T-helper 9 cell (primary cell): ENCODE results near the gene STEAP3.
A peak's percentile ranks its signal among the peaks of the same experiment; 100 is the strongest.

ENCODE experiments used
- DNase-seq: peaks from one replicate; pipeline ENCODE4 v3.0.0-alpha.2; 2020
- total RNA-seq, 2 donors: gene quantifications; one replicate each; lab custom pipeline; 2026; lab: John Stamatoyannopoulos, UW

The STEAP3 gene, protein sequence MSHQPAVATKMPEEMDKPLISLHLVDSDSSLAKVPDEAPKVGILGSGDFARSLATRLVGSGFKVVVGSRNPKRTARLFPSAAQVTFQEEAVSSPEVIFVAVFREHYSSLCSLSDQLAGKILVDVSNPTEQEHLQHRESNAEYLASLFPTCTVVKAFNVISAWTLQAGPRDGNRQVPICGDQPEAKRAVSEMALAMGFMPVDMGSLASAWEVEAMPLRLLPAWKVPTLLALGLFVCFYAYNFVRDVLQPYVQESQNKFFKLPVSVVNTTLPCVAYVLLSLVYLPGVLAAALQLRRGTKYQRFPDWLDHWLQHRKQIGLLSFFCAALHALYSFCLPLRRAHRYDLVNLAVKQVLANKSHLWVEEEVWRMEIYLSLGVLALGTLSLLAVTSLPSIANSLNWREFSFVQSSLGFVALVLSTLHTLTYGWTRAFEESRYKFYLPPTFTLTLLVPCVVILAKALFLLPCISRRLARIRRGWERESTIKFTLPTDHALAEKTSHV
- total RNA-seq = 0 reads per million in 2 donors

DNA sequence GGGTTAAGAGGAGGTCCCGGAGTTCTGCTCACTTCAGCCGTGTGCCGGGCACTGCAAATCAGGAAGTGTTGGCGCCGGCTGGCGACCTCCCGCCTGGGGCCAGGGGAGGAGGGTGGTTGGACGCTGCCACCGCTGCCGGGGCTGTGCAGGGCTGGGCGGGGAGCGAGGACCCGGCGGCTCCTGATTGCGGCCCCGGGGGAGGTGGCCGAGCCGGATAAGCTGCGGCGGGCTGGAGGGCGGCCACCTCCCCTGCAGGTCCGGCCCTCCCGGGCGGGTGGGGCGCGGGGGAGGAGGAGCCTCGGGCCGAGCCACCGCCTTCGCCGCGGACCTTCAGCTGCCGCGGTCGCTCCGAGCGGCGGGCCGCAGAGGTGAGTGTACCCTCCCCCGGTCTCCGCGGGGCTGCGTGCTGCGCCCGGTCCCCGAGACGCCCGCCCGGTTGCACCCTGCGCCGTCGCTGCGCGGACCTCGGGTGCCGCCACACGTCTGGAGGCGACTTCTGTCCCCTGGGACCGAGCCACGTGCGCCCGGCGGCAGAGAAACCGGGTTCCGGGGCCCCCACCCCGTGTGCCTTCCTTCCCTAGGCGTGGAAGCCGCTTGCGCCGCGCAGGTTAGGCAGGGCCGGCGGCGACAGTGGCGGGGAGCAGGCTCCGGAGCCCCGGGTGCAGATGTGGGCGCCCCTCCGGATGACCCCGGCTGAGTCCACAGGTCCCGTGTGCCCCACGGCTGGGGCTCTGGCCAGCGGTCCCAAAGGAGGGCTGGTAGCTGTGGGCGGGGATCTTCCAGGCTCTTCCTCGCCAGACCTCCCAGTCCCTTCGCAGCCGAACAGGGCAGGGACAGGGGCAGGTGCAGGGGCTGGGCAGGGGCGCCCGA, at the start of gene STEAP3:
STEAP3 (plus strand) TSS at position 314 of the 870 bp plus-strand sequence. CDS start 7,179 bp downstream, outside the sequence.
- DNase-seq = no peak

DNA sequence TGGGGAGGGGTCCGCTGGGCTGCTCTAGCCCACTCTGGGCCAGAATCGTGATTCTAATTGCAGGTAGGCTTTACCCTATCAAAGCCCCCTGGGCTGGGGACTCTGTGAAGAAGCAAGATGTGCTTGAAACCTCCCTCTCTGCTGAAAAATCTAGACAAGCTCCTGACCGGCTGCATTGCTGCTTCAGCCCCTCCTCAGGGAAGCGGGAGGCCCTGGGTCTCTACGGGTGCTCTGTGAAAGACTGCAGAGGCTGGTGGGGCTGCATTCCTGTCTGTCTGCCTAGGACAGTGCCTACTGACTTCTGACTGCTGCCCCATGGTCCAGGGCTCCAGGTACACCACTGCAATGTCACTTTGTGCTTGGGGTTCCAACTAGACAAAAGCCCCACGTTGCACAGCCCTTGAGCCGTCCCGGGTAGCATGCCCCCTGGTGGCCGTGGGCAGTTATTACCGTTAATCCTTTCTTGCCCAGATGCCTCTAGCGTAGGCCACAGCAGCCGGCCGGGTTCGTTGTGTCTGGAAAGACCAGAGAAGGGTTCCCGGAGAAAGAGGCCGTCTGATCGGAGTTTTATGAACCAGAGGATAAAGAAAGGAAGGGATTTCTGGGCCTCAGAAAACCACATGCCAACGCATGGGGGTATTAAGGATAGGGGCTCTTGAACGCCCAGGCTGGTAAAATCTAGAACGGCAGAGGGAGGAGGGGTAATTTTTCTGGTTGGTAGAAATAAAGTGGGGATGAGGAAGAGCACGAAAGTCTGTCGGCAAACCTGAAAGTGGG, 49.2 kb upstream of the STEAP3 start:
- DNase-seq = peak; percentile 38

DNA sequence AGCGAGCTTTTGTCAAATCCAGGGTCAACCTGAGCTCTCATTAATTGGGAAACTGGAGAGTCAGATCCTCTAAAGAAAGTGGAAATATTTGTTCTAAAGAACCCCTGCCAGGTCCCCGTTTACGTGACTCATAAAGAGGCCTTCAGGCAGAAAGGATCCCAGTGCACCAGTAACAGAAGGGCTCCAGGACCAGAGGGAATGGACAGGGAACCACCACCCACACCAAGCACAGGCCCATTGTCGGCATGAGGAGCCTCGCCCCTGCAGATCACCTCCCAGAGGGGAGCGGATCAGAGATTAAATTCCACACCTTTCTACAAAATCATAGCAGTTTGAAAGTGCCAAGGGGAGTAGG, 48.7 kb upstream of the STEAP3 start:
- DNase-seq = no peak

DNA sequence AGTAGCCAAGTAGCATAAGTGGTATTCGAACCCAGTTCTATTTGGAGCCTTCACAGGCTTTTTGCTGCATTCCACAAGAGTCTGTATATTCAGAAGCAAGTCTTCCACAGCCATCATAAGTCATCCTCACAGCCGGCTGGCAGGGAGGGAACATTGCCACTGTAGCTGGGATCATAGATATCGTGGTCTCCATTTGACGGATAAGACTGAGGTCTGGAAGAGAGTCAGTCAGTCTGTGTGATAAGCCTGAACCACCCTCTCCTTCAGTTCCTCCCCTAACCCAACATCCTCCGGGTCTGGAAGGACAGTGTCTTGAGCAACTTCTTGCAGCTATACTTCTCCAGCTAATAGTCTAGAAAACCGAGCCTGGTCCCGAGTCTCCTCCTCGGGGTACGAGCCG, 48.1 kb upstream of the STEAP3 start:
- DNase-seq = no peak

DNA sequence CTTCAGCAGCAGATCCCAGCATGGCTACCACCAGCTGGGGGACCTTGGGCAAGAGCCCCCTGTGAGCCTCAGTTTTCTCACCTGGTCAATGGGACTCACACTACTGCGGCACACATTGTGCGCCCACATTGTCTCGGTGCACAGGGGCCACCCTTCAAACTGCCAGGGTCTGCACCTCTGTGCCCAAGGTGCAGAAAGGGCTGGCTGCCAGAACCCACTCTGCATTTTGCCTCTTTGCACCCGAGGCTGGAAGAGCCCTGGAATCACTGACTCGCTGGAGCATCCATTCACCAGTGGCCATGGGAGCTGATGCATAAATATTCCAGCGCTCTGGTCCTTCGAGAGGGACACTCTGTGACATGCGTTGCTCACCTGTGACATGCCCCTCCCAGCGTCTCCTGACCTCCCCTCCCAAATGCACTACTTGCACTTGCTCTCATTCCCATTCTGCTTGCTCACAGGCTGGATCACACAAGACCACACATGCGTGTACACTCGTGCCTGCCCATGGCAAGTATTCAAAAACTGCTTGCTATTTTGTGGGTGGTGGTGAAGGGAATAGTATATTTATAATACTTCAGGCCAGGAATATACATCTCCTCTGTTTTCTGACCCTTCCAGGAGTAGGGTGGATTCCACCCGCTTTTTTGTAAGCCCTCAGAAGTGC, 46.3 kb upstream of the STEAP3 start:
- DNase-seq = no peak

DNA sequence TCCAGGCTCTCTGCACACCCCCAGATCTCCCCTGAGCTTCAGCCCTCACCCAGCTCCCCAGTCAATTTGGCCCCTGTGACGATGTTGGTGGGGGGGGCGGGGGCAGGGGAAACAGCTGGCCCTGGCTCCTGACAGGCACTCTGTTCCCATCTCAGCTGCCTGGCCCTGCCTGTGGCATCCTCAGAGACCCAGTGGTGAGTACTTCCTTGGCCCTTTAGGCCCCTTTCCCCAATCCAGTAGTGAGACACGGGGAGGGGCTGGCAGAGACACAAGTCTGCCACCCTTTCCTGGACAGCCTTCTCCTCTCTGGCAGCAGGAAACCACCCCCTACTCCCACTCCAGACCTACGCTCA, 45.8 kb upstream of the STEAP3 start:
- DNase-seq = no peak

DNA sequence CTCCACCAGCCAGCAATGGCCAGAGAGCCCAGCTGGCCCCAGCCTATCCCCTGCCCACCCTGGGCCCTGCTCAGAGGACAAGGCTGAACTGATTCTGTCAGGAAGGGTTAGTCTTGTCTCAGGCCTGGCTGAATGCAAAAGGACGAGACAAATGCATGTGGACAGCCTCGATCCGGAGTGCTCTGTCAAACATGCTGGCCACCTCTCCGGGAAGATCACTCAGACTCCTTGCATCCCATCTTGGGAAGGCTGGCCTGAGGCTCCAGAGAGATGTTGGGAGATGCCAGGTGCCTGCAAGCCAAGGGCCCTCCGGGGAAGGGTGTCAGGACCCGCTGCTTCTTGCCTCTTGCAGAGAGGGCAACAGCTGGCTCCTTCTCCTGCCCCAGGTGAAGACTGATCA, 44.9 kb upstream of the STEAP3 start:
- DNase-seq = no peak

DNA sequence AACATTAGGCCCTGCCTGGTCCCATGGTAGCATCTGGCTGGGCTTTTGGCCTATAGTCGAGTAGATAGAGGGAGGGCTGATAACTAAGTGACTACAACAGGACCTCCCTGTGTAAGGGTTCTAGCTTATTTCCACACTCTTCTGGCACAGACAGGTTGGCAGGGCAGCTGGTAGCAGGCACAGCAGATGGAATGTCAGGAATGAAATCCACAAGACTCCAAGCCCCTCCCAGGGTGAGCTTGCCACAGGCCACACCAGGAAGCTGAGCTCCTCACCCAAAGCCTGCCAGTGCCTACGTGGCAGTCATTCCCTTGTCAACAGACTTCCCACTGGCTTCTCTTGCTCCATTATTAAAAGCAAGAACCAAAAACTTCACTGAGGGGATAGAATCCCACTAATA, 44.4 kb upstream of the STEAP3 start:
- no peak for DNase-seq

DNA sequence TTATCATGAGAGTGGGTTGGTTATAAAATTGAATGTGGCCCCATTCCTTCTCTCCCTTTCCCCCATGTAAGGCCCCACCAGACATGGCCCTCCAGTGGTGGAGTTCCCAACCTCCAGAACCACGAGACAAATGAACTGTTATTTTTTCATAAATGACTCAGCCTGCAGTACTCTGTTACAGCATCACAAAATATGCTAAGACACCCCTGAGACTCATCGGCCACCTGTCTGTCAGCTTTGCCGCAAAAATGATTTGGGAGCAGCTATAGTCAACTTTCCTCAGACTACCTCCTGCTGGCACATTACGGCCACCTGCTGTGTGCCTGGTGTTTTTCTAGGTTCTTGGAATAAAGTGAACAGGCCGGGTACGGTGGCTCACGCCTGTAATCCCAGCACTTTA, 43.6 kb upstream of the STEAP3 start:
- no peak for DNase-seq

DNA sequence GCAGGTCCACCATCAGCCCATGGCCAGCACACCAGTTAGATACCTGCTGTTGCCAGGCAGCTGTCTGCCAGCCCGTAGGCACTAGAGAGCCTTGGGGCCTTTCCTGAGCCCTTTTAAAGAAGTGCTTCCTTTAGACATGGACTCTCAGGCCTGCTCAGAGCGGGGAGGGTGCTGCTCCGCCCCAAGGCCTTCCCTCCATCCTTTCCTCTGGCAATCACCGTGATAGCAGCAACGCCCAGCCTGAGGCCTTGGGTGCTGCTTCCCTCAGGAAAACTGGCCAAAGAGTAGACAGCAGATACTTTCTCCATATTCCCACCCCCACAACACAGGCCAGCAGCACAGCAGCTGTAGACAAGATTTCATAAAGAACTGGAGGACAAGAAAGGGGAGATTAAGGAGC, 42.7 kb upstream of the STEAP3 start:
- no peak for DNase-seq

DNA sequence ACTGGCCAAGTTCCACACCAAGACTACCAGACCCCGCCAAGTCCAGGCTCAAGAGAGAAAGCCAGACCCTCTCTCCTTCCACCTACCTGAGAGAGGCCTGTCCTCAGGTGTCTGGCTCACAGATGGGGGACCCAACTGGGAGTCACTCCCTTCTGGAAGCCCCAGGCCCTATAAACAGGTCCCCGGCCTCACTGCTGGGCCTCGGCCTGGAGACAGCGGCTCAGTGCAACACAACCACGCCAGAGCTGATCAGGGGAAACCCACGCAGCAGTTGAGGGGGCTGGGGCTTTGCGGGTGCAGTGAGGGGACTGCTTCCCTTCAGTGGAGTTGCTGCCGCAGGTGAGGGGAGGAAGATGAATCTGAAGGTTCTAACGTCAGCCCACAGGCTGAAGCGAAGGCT, 42.2 kb upstream of the STEAP3 start:
- DNase-seq = no peak

DNA sequence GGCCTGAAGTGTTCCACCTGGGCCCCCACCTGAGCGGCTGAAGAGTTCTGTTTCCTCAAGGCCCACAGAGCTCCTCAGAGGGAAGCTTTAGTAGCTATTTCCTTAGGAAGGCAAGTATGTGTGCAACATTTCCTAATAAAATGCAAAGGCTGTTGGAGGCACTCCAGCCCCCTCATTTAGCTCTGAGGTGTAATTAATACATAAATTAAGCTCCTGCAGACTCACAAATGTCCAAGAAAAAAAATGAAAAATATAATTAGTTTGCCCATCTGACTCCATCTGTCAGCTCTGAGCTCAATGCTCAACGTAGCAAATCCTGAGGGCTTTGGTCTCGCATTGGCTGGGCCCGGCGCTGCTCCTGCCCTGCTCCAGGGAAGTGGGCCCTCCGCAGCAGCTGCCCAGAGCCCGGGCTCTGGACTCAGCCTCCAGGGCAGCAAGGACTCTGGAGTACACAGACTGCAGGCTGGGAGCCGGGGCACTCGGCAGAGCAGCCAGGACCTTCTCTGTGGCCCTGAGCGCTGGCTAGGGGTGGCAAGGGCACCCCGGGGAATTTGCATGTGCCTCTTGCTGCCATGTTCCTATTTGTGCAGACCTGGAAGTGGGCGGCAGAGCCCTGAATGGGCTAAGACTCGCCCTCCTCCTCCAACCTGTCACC, 41.7 kb upstream of the STEAP3 start:
- no peak for DNase-seq

DNA sequence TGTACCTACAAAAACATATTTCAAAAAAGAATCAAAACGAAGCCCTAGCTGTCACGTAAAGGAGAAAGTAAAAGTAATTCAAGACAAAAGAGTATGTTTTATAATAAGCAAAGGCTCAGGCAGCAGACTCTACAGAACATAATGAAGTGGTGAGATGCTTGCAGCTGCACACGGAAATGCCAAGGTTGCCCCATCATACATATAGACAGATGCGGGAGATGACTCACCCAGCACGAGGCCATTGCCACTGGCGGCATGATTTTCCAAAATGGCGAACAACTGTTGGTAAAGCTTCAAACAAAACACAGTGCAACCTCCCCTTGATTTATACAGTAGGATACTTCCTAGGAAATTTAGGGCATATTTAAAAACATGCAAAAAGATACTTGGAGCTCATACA, 39.1 kb upstream of the STEAP3 start:
- no peak for DNase-seq

DNA sequence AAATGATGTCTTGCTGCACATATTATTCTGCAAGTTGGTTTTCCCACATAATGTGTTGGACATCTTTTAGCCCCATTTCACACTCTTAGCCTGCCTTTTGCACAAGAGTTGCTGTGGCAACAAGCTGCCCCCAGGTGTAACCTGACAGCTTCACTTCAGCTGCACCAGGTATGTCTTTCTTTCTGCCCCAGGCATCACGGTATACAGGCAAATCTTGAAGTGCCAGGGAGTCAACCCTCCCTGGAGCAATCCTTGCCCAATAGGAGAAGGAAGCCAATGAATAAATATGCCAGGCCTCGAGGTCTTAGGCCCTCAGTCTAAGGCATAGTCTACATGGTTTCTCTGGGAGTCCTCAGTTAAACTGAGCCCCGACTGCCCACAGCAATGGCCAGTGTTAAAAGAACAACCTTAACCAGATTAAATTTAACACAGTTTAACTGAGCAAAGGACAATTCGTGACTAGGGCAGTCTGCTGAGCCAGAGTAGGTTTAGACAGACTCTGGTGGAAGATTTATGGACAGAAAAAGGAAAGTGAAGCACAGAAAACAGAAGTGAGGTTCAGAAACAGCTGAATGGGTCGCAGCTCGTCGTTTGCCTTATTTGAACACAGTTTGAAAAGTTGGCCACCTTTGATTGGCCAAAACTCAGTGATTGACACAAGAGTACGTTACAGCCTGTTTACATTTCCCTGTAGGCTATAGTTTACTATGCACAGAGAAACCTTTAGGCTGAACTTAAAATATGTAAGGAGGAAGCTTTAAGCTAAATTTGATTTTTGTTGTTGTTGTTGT, 33.1 kb upstream of the STEAP3 start:
- DNase-seq = no peak

DNA sequence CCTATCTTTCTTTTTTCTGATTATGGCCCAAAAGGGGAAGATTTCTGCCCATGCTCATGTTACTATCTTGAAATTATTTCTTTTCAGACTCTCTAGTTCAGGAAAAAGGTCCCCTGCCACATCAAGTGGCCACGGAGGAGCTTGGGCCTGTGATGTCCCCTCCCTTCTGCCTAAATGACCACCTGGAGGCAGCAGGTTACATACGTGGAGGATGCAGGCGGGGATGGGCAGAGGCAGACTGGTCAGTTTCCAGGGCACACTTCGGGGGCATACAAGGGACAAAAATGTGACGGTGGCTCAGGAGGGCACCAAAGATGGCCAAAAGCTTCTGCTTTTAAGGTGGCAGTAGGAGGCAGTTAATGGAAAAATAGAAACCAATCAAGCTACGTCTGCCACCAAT, 30.7 kb upstream of the STEAP3 start:
- DNase-seq = no peak

DNA sequence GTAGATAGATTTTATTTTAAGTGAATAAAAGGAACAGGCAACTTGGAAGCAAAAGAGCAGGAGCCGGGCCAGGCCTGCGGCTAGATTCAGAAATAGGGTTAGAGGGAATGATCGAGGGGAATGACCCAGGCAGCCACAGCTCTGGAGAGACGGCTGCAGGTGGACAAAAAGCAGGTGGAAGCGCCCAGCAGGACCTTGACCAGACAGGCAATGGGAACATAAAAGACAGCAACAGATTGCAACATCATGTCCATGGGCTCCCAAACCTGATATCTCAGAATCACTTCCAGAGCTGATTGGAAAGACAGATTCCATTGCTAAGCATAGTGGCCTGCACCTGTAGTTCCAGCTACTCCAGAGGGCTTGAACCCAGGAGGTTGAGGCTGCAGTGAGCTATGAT, 28.6 kb upstream of the STEAP3 start:
- DNase-seq = no peak

DNA sequence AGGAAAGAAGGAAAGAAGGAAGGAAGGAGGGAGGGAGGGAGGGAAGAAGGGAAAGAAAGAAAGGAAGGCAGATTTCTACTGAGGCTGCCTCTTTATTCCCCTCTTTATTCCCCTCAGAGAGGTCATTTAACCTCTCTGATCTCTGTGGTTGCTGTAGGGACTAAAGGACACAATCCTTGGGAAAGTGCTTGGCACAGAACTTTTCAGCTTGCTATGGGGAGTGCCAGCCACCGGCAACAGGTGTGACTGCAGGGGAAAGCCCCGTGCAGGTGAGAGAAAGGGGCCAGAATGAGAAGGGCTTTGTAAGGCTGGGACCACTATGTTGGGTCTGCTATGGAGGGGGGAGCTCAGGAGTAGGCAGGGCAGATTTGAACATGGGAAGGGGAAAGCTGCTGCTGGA, 27.7 kb upstream of the STEAP3 start:
- no peak for DNase-seq

DNA sequence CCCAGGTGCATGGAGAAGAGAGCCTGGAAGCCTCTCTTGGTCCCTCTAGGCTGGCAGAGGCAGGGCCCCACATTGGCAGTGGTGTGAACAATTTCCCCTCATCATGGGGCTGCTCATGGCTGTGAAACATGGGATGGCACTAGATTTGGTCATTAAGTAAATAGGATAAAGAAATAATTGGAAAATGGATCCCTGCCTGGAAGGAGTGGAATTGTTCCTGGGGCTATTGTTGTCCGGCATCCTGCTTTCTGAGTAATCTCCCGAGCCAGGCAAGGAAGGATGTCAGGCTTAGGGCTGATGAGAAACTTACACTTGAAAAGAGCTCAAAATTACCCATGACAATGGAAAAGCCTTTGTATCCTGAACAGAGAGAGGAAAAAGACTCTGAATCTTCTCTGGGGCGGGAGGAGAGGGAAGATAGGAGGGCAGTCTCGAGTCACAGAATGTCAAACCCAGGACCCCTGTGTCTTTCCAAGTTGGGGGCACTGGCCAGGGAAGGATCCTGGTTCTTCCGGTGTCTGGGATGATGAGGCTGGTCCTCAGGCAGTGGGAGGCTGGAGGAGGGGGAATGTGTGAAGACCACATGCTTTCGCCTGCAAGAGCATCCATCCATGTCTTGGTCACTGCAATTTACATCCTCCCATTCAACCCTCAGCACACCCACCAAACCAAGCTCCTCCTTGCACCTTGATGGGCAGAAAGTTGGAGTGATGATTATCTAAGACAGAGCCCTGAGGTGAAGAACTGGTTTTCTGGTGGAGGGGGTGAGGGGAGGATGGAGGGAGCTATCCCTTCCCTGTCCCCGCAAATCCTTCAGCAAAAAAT, 27.1 kb upstream of the STEAP3 start:
- no peak for DNase-seq

DNA sequence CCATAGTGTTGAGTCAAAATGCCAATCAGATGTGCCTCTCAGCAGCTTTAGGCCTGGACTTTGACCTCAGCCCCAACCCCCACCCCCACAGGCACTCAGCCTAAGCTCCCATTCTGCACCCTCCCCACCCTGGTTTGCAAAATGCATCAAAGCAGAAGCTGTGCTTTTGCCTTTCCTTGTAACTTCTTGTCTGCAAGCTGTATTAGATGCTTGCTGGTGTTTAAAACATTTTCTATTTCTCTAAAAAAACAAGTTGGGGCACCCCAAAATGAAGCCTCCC, 26.6 kb upstream of the STEAP3 start:
- DNase-seq = no peak

DNA sequence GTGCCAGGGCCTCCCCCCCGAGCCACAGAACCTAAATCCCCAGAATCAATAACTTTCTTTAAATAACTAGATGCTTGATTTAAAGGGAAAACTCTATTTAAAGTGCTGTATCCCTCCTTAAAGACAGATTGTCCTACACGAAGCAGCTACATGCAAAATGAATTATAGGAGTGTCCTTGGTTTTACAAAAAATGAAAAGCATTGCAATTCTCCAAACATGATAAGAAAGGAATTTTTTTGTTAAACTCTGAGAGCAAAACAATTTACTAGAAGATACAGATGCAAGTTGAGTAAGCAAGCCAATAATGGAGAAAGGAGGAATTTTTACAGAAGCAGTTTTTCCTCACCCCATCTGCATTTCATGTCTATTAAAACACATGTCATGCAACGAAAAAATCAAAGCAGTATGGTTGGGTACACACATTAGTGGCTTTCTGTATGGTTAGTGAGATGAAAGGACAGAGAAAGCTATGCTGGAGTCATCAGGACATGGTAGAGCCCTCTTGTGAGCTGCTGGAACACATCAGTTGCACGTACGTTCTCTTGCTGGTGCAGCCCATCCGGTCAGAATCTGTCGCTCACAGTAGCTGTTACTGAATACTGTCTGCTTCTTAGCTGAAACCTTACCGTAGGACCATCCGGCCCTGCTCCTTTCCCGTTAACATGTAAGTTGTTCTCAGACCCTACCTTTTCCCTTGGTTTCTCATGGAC, 25.9 kb upstream of the STEAP3 start:
- no peak for DNase-seq
